HCT116 (cell line): Measurements from ENCODE around the gene NHP2. TPM values are rescaled to one million over a fixed set of nuclear protein-coding genes. Genes with fewer than 3 reads are reported as not detected.

Experiments
- ATAC-seq: fragments of 200-7000 bp; cut with Tn5 transposase; 2 replicates; pipeline ENCODE4 v1.9.1; 2020; ENCODE audit warnings: mild to moderate bottlenecking, moderate library complexity
- BruUV-seq: library from RNA; stranded (reverse); fragments of 400-500 nt; replicated peaks from 2 replicates; lab custom pipeline; 2021; lab: Mats Ljungman, UMichigan
- CTCF ChIA-PET: fragments of 300-600 bp; sonication (Branson Sonifier 250); formaldehyde crosslinking; loops from one replicate; lab custom pipeline; 2021; ENCODE audit warnings: antibody characterized with exemption; lab: Charles Lee
- POLR2A ChIA-PET: fragments of 300-600, 350-600 bp; sonication (Branson Sonifier 250); formaldehyde crosslinking; loops from one replicate; lab custom pipeline; 2021; ENCODE audit warnings: antibody characterized with exemption; lab: Charles Lee
- RAD21 ChIA-PET, 2 experiments: fragments of 300-600 bp; sonication (Branson Sonifier 250); formaldehyde crosslinking; loops; one replicate each; lab custom pipeline; 2023; ENCODE audit warnings: low total read pairs in 2 of 2; ENCODE audit not compliant: uncharacterized antibody in 2 of 2, unreplicated experiment in 2 of 2, low non-redundant PET in 1 of 2; lab: Charles Lee
- DNase-seq: peaks from one replicate; pipeline ENCODE4 v3.0.0-alpha.2; 2010; ENCODE audit warnings: low read depth, low spot score
- H2AFZ ChIP-seq: fragments of 200-600 bp; shearing (Covaris generic), sonication (generic); 2 replicates; pipeline ENCODE4 v1.6.1; 2017; ENCODE audit warnings: low read depth, mixed run types, mixed read lengths, antibody characterized with exemption, low read length; ENCODE audit not compliant: poor library complexity, severe bottlenecking
- H3K27ac ChIP-seq: 2 replicates; pipeline ENCODE4 v1.5.1; 2012; ENCODE audit warnings: low read depth, low read length
- H3K27me3 ChIP-seq: fragments of 200-600 bp; sonication (generic); 2 replicates; pipeline ENCODE4 v1.6.1; 2016; ENCODE audit warnings: mixed run types, low read length, mixed read lengths; ENCODE audit not compliant: insufficient read depth
- H3K36me3 ChIP-seq, 2 experiments: fragments of 200-500 bp in 1 of 2; fragments of 200-600 bp in 1 of 2; sonication (Bioruptor generic) in 1 of 2; sonication (generic) in 1 of 2; 2 replicates each; pipeline versions ENCODE4 v1.5.1 to v1.6.1; 2014 to 2016; ENCODE audit warnings: low read length in 2 of 2, inconsistent platforms in 1 of 2, mixed read lengths in 1 of 2, mixed run types in 1 of 2; ENCODE audit not compliant: insufficient read depth in 2 of 2, control insufficient read depth in 1 of 2
- H3K4me1 ChIP-seq, 2 experiments: fragments of 200-600 bp in 1 of 2; sonication (generic) in 1 of 2; 2 replicates each; pipeline versions ENCODE4 v1.5.1 to v1.6.1; 2012 to 2017; ENCODE audit warnings: low read length in 2 of 2, inconsistent platforms in 1 of 2, mild to moderate bottlenecking in 1 of 2, mixed read lengths in 1 of 2, mixed run types in 1 of 2, moderate library complexity in 1 of 2; ENCODE audit not compliant: insufficient read depth in 2 of 2, control insufficient read depth in 1 of 2
- H3K4me2 ChIP-seq: fragments of 200-600 bp; sonication (generic); 2 replicates; pipeline ENCODE4 v1.6.1; 2017; ENCODE audit warnings: mixed run types, low read length, mixed read lengths
- H3K4me3 ChIP-seq, 2 experiments: fragments of 200-600 bp in 1 of 2; sonication (generic) in 1 of 2; replicated peaks in 1 of 2; 2 replicates each; pipeline ENCODE4 v1.5.1; 2011 to 2016; ENCODE audit warnings: low read length in 2 of 2, control low read depth in 1 of 2, low read depth in 1 of 2, mild to moderate bottlenecking in 1 of 2, mixed read lengths in 1 of 2, mixed run types in 1 of 2
- H3K79me2 ChIP-seq: fragments of 200-600 bp; sonication (generic); 2 replicates; pipeline ENCODE4 v1.6.1; 2017; ENCODE audit warnings: mild to moderate bottlenecking, mixed run types, low read length, moderate library complexity, mixed read lengths; ENCODE audit not compliant: insufficient read depth
- H3K9ac ChIP-seq: fragments of 200-600 bp; sonication (generic); 2 replicates; pipeline ENCODE4 v1.6.1; 2016; ENCODE audit warnings: low read length, mixed read lengths
- H3K9me2 ChIP-seq: fragments of 200-600 bp; sonication (generic), shearing (Covaris generic); 2 replicates; pipeline ENCODE4 v1.6.1; 2017; ENCODE audit warnings: mixed run types, mild to moderate bottlenecking, moderate library complexity; ENCODE audit not compliant: insufficient read depth
- H3K9me3 ChIP-seq, 2 experiments: fragments of 200-500 bp in 1 of 2; fragments of 200-600 bp in 1 of 2; sonication (Bioruptor generic) in 1 of 2; sonication (generic) in 1 of 2; 2 replicates each; pipeline ENCODE4 v1.6.1; 2014 to 2017; ENCODE audit warnings: low read length in 2 of 2, mixed read lengths in 2 of 2, inconsistent platforms in 1 of 2, low read depth in 1 of 2, mild to moderate bottlenecking in 1 of 2, mixed run types in 1 of 2, moderate library complexity in 1 of 2; ENCODE audit not compliant: control insufficient read depth in 1 of 2, insufficient read depth in 1 of 2
- H4K20me1 ChIP-seq: fragments of 200-600 bp; sonication (generic), shearing (Covaris generic); 2 replicates; pipeline ENCODE4 v1.6.1; 2017; ENCODE audit warnings: mixed run types, mild to moderate bottlenecking, moderate library complexity; ENCODE audit not compliant: insufficient read depth
- ELF1 ChIP-seq: IDR thresholded peaks from 2 replicates; pipeline ENCODE4 v1.6.1; 2012; ENCODE audit warnings: low read depth, borderline replicate concordance
- EZH2phosphoT487 ChIP-seq: fragments of 200-600 bp; IDR thresholded peaks from 2 replicates; pipeline ENCODE4 v1.6.1; 2018; ENCODE audit warnings: antibody characterized with exemption, borderline replicate concordance
- FOSL1 ChIP-seq: IDR thresholded peaks from 2 replicates; pipeline ENCODE4 v1.6.1; 2012; ENCODE audit warnings: low read depth
- JUND ChIP-seq: IDR thresholded peaks from 2 replicates; pipeline ENCODE4 v1.6.1; 2012
- POLR2A ChIP-seq: IDR thresholded peaks from 2 replicates; pipeline ENCODE4 v1.7.0; 2011; ENCODE audit warnings: borderline replicate concordance; ENCODE audit not compliant: insufficient read depth, insufficient read length; ENCODE audit errors: extremely low read depth
- RAD21 ChIP-seq: IDR thresholded peaks from 2 replicates; pipeline ENCODE4 v1.6.1; 2012; ENCODE audit warnings: low read depth, mild to moderate bottlenecking
- YY1 ChIP-seq: IDR thresholded peaks from 2 replicates; pipeline ENCODE4 v1.6.1; 2011; ENCODE audit warnings: low read length, low read depth, moderate library complexity, mild to moderate bottlenecking; ENCODE audit not compliant: insufficient replicate concordance; ENCODE audit errors: extremely low read depth
- intact Hi-C: fragments of 100-400 bp; cut with micrococcal nuclease; formaldehyde crosslinking; loops from 2 replicates; pipeline ENCODE4 v1.10.0; 2022
- total RNA-seq: library from RNA; stranded (reverse); gene quantifications from one replicate; pipeline ENCODE4 v1.2.1, GENCODE V29; 2021; ENCODE audit not compliant: unreplicated experiment
- TF ChIP-seq, protein P1 (sequence below): IDR thresholded peaks from 2 replicates; pipeline ENCODE4 v1.6.1; 2012; ENCODE audit warnings: low read depth

Gene NHP2
- total RNA-seq, 1 experiment from 2014 or later = 260 TPM

DNA sequence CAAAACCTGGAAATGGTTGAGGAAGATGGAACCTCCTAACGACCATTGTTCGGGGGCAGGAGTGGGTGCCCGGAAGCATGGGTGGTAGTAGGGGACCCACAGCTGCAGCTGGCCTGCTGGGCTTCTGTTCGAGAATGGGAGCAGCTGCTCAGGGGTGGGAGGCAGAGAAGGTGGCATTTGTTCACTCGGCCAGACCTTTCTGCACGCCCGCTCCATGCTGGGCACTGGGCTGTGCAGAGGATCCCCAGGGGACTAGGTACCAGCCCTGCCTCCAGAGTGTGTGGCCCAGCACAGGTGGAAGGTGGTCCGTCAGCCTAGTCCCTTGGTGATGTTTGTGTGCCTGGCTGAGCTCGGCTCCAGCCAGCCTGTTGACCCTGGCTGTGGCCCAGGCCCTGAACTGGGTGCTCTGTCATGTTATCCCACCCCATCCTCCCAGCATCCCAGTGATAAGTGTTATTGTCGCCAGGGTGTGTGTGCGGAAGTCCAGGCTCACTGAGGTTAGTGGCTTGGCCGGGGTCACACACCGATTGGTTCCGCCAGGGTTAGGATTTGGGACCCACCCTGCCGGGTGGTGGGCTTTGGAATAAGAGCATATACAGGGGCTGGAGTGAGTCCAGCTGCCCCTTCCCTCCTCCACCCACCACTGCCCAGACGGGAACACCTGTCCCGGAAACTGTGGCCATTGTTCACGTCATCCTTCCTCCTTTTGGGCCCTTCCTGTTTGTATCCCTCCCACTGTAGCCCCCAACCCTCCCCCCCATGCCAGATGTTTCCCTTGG is 35.6 kb downstream of the NHP2 start:
- Histone ChIP-seq H4K20me1 (no peaks in the 10 kb centered on the region), H3K9me3 (no peaks in the 10 kb centered on the region), H3K27ac (no peak overlapping the region), H3K79me2 (peaks cover 13% of the 10 kb centered on the region; the same call in 1 of the 2 replicates), H3K4me1 (peaks cover 9 to 20% of the 10 kb centered on the region in 2 experiments), H3K36me3 (no peaks in the 10 kb centered on the region; a peak in 1 of 4 replicates), H3K27me3 (no peaks in the 10 kb centered on the region), H3K9me2 (no peaks in the 10 kb centered on the region), H3K4me3 (no peak overlapping the region), H2AFZ (no peak overlapping the region), H3K9ac (no peak overlapping the region), H3K4me2 (no peak overlapping the region)
- no TSS peak for BruUV-seq
- POLR2A ChIA-PET = no interaction called here
- DNase-seq (no peak), ATAC-seq (no peak)
- RAD21 ChIA-PET = no interaction called here
- TF ChIP-seq, protein P1, sequence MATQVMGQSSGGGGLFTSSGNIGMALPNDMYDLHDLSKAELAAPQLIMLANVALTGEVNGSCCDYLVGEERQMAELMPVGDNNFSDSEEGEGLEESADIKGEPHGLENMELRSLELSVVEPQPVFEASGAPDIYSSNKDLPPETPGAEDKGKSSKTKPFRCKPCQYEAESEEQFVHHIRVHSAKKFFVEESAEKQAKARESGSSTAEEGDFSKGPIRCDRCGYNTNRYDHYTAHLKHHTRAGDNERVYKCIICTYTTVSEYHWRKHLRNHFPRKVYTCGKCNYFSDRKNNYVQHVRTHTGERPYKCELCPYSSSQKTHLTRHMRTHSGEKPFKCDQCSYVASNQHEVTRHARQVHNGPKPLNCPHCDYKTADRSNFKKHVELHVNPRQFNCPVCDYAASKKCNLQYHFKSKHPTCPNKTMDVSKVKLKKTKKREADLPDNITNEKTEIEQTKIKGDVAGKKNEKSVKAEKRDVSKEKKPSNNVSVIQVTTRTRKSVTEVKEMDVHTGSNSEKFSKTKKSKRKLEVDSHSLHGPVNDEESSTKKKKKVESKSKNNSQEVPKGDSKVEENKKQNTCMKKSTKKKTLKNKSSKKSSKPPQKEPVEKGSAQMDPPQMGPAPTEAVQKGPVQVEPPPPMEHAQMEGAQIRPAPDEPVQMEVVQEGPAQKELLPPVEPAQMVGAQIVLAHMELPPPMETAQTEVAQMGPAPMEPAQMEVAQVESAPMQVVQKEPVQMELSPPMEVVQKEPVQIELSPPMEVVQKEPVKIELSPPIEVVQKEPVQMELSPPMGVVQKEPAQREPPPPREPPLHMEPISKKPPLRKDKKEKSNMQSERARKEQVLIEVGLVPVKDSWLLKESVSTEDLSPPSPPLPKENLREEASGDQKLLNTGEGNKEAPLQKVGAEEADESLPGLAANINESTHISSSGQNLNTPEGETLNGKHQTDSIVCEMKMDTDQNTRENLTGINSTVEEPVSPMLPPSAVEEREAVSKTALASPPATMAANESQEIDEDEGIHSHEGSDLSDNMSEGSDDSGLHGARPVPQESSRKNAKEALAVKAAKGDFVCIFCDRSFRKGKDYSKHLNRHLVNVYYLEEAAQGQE = no peak
- TF ChIP-seq ELF1 (no peak), YY1 (no peak), RAD21 (no peak), EZH2phosphoT487 (no peak), JUND (no peak), POLR2A (no peak), FOSL1 (no peak)
- CTCF ChIA-PET = no interaction called here
- intact Hi-C loops = no loop called here
